K562 (cell line): ENCODE data around the gene RAP1GAP2. TPM values are rescaled to one million over a fixed set of nuclear protein-coding genes. Genes with fewer than 3 reads are reported as not detected.

Source experiments
- ATAC-seq: fragments of 200-7000 bp; cut with Tn5 transposase; 3 replicates; pipeline ENCODE4 v1.9.1; 2020; ENCODE audit warnings: moderate library complexity
- BruUV-seq: library from RNA; stranded (reverse); fragments of 400-500 nt; replicated peaks from 2 replicates; lab custom pipeline; 2021; lab: Mats Ljungman, UMichigan
- CTCF ChIA-PET: fragments of 300-600 bp; formaldehyde crosslinking; extraction: SDS; loops from one replicate; lab custom pipeline; 2021; ENCODE audit warnings: low intra/inter-chr PET ratio; lab: Yijun Ruan, JAX
- POLR2A ChIA-PET: fragments of 300-600, 350-650 bp; sonication (Branson Sonifier 250); formaldehyde crosslinking; extraction: SDS; loops from one replicate; lab custom pipeline; 2021; ENCODE audit warnings: antibody characterized with exemption, inconsistent platforms; lab: Yijun Ruan, JAX
- DNase-seq, 4 experiments: peaks; one replicate each; pipeline versions ENCODE4 v3.0.0 to v3.0.0-alpha.2; 2011 to 2018; ENCODE audit warnings: low spot score in 3 of 4, mixed read lengths in 3 of 4; ENCODE audit errors: extremely low read depth in 1 of 4
- FAIRE-seq: peaks from 2 replicates; lab custom pipeline; 2011; peaks lifted over from hg19 to GRCh38; lab: Jason Lieb, UNC
- H2AFZ ChIP-seq: 2 replicates; pipeline ENCODE4 v1.6.0; 2011; ENCODE audit warnings: low read depth, low read length, control low read depth, inconsistent platforms
- H3K27ac ChIP-seq: fragments of 200-600 bp; 3 replicates; pipeline ENCODE4 v1.8.0; 2011; ENCODE audit warnings: low read depth, mild to moderate bottlenecking, control low read depth, inconsistent platforms, low read length, moderate library complexity, mixed read lengths; ENCODE audit errors: extremely low read depth
- H3K27me3 ChIP-seq, 2 experiments: fragments of 300-600 bp in 1 of 2; 2 replicates in 1 of 2; 3 replicates in 1 of 2; pipeline versions ENCODE4 v1.6.0 to v1.8.0; 2011; ENCODE audit warnings: inconsistent platforms in 2 of 2, low read length in 2 of 2, mild to moderate bottlenecking in 1 of 2, mixed read lengths in 1 of 2, moderate library complexity in 1 of 2; ENCODE audit not compliant: control insufficient read depth in 2 of 2, insufficient read depth in 2 of 2
- H3K36me3 ChIP-seq: fragments of 300-600 bp; 3 replicates; pipeline ENCODE4 v1.8.0; 2011; ENCODE audit warnings: mild to moderate bottlenecking, low read length, inconsistent platforms; ENCODE audit not compliant: control insufficient read depth, insufficient read depth
- H3K4me1 ChIP-seq, 2 experiments: fragments of 200-600 bp in 1 of 2; replicated peaks in 1 of 2; 2 replicates in 1 of 2; 3 replicates in 1 of 2; pipeline versions ENCODE4 v1.5.1 to v1.8.0; 2011; ENCODE audit warnings: inconsistent platforms in 2 of 2, low read length in 2 of 2, mild to moderate bottlenecking in 1 of 2, mixed read lengths in 1 of 2, moderate library complexity in 1 of 2; ENCODE audit not compliant: control insufficient read depth in 2 of 2, insufficient read depth in 2 of 2
- H3K4me2 ChIP-seq: 2 replicates; pipeline ENCODE4 v1.6.1; 2011; ENCODE audit warnings: low read length, control low read depth, inconsistent platforms, mixed read lengths; ENCODE audit not compliant: insufficient read depth
- H3K4me3 ChIP-seq: fragments of 200-600 bp; sonication (generic), shearing (Covaris generic); 2 replicates; pipeline ENCODE4 v1.5.1; 2016; ENCODE audit warnings: control low read depth, inconsistent platforms
- H3K79me2 ChIP-seq: fragments of 200-600 bp; 3 replicates; pipeline ENCODE4 v1.8.0; 2011; ENCODE audit warnings: low read length, inconsistent platforms; ENCODE audit not compliant: control insufficient read depth, insufficient read depth
- H3K9ac ChIP-seq, 2 experiments: 2 replicates each; pipeline versions ENCODE4 v1.6.0 to v1.6.1; 2011; ENCODE audit warnings: low read depth in 2 of 2, low read length in 2 of 2, control low read depth in 1 of 2, inconsistent platforms in 1 of 2, mild to moderate bottlenecking in 1 of 2, mixed read lengths in 1 of 2; ENCODE audit not compliant: insufficient read depth in 1 of 2
- H3K9me1 ChIP-seq: one replicate; pipeline ENCODE4 v1.6.0; 2011; ENCODE audit warnings: inconsistent platforms, mild to moderate bottlenecking, low read length, moderate library complexity; ENCODE audit not compliant: control insufficient read depth, insufficient read depth
- H3K9me3 ChIP-seq: replicated peaks from 2 replicates; pipeline ENCODE4 v1.5.1; 2011; ENCODE audit warnings: low read depth, low read length, inconsistent platforms; ENCODE audit not compliant: control insufficient read depth, insufficient read depth
- H4K20me1 ChIP-seq: replicated peaks from 2 replicates; pipeline ENCODE4 v1.6.1; 2011; ENCODE audit warnings: low read length, inconsistent platforms, mixed read lengths; ENCODE audit not compliant: control insufficient read depth, insufficient read depth
- REST ChIP-seq, 2 experiments: fragments of 450-650 bp; formaldehyde crosslinking in 1 of 2; IDR thresholded peaks; 2 replicates each; pipeline versions ENCODE4 v1.4.0 to v1.6.1; 2014 to 2020; ENCODE audit warnings: mild to moderate bottlenecking in 2 of 2, borderline replicate concordance in 1 of 2, low read depth in 1 of 2
- TAF9B ChIP-seq: fragments of 450-650 bp; IDR thresholded peaks from 2 replicates; pipeline ENCODE4 v1.6.1; 2018; ENCODE audit warnings: mild to moderate bottlenecking; ENCODE audit not compliant: partially characterized antibody
- ZNF445 ChIP-seq: fragments of 250-450 bp; sonication (Bioruptor Pico); IDR thresholded peaks from 2 replicates; pipeline ENCODE4 v1.4.0; 2020; ENCODE audit warnings: low read depth, mild to moderate bottlenecking, moderate library complexity
- ZNF512 ChIP-seq: IDR thresholded peaks from 2 replicates; pipeline ENCODE4 v1.6.1; 2016; ENCODE audit warnings: missing genetic modification characterization, missing compliant biosample characterization
- ZNF518B ChIP-seq: fragments of 250-450 bp; sonication (Bioruptor Pico); IDR thresholded peaks from 2 replicates; pipeline ENCODE4 v1.5.0; 2021; ENCODE audit warnings: mild to moderate bottlenecking, moderate library complexity
- ZNF76 ChIP-seq: fragments of 250-450 bp; sonication (Bioruptor Pico); IDR thresholded peaks from 2 replicates; pipeline ENCODE4 v1.4.0; 2020; ENCODE audit warnings: mild to moderate bottlenecking, moderate library complexity, borderline replicate concordance
- ZNF764 ChIP-seq: fragments of 250-450 bp; sonication (Bioruptor Pico); IDR thresholded peaks from 2 replicates; pipeline ENCODE4 v1.4.0; 2020; ENCODE audit warnings: low read depth, mild to moderate bottlenecking, moderate library complexity
- ZNF780A ChIP-seq: fragments of 250-450 bp; sonication (Bioruptor Pico); IDR thresholded peaks from 2 replicates; pipeline ENCODE4 v1.5.0; 2021; ENCODE audit warnings: mild to moderate bottlenecking
- WGBS: fragments of 100-300 bp; shearing (Covaris generic); methylation state at CpG from one replicate; pipeline ENCODE4 v1.1.6; 2016; ENCODE audit warnings: low coverage, mixed read lengths; ENCODE audit not compliant: insufficient coverage; ENCODE audit errors: missing lambda C conversion rate; 5-methylcytosine and 5-hydroxymethylcytosine counted together
- in situ Hi-C: fragments of 300-500 bp; cut with MboI; formaldehyde crosslinking; loops from 4 replicates; pipeline ENCODE4 v1.15.0; 2018; ENCODE audit warnings: inconsistent platforms, mixed read lengths
- intact Hi-C: fragments of 100-400 bp; cut with micrococcal nuclease; formaldehyde crosslinking; loops from 2 replicates; pipeline ENCODE4 v1.14.2; 2022
- polyA plus RNA-seq, 8 experiments: library from polyadenylated mRNA; depleted of rRNA in 4 of 8; stranded (reverse) in 5 of 8; unstranded in 3 of 8; fragments of >200 nt; fragmentation: Nextera tagmentation in 2 of 8; fragmentation: Illumina TruSeq in 1 of 8; extraction: Ambion mirVana in 2 of 8; extraction: Trizol in 1 of 8; gene quantifications; 2 replicates each; pipeline versions ENCODE4 v1.2.1 to v1.2.3, GENCODE V29; 2011 to 2014; ENCODE audit warnings: inconsistent platforms in 1 of 8, missing spikeins in 1 of 8
- total RNA-seq, 7 experiments: library from RNA; depleted of rRNA in 6 of 7; stranded (reverse); fragments of >200 nt in 6 of 7; fragmentation: Illumina TruSeq in 2 of 7; extraction: Trizol in 2 of 7; gene quantifications; 2 replicates each; pipeline versions ENCODE4 v1.2.1 to v1.2.3, GENCODE V29; 2011 to 2021; ENCODE audit warnings: low replicate concordance in 1 of 7

Gene RAP1GAP2
- total and polyA plus RNA-seq, 9 of the 15 experiments (the other 6 are each of a cell fraction or from before 2014, with no cell fraction given) = 0.01 to 1.3 (median 0.42) TPM; not detected in 1

DNA sequence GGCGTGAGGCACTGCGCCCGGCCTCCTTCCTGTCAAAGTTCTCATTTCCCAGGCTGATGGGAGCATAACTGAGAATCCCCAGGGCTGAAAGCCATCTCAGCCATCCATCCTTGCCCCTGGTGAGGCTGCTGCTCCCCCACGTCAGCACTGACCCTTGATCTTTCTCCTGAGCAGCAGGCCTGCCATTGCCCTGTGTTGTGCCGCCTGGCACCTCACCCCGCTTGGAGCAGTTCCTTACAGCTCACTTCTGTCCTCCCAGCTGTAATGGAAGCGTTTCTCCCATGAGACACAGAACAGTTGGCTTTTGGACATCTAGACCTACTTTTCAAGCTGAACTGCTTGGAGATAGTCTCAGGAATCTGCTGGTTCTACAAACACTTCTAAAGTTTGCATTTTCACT is 215.7 kb downstream of the RAP1GAP2 start:
- no TSS peak for BruUV-seq
- no peaks in the 10 kb centered on the region for H3K9me1 ChIP-seq
- H3K4me3 ChIP-seq = no peak overlapping the region
- no peaks in the 10 kb centered on the region for H3K36me3 ChIP-seq
- no peak overlapping the region for H3K4me2 ChIP-seq
- peaks cover 2 to 19% of the 10 kb centered on the region in 2 experiments; a peak in 4 of 5 replicates for H3K27me3 ChIP-seq
- 12% methylated on average over 3 of the region's 7 CpGs for WGBS
- intact Hi-C loops = loop anchor here (5.0 kb wide), 1 partner anchor 165 kb away; no protein-coding TSS in a partner anchor
- no peaks in the 10 kb centered on the region for H3K4me1 ChIP-seq
- ChIA-PET POLR2A (no interaction called here), CTCF (interaction anchor here (1.2 to 1.5 kb wide), 2 partner anchors 163 to 184 kb away, joined by 5 to 7 read pairs; no protein-coding TSS in a partner anchor)
- H4K20me1 ChIP-seq = 0 out of 2 replicates have a peak, but pooled peaks cover 4% of the 10 kb centered on the region
- in situ Hi-C loops = loop anchor here (25.0 kb wide), 1 partner anchor 175 kb away; no protein-coding TSS in a partner anchor
- no peak overlapping the region for H3K27ac ChIP-seq
- no peak overlapping the region for H3K9ac ChIP-seq
- H3K79me2 ChIP-seq = no peaks in the 10 kb centered on the region
- FAIRE-seq (no peak), DNase-seq (no peak), ATAC-seq (no peak)
- H2AFZ ChIP-seq = no peak overlapping the region
- H3K9me3 ChIP-seq = no peaks in the 10 kb centered on the region
- TF ChIP-seq ZNF518B (CRISPR knock-in tag) = no peak
- TF ChIP-seq TAF9B = no peak
- no peak for TF ChIP-seq ZNF76
- no peak for TF ChIP-seq REST (IDR thresholded peaks at IDR 0.05; ENCODE audit: borderline replicate concordance)
- TF ChIP-seq REST (CRISPR knock-in tag; IDR thresholded peaks at IDR 0.05; ENCODE audit: low read depth) = no peak
- TF ChIP-seq ZNF764 = no peak
- no peak for TF ChIP-seq ZNF780A (CRISPR knock-in tag)
- TF ChIP-seq ZNF512 (tag) = no peak
- no peak for TF ChIP-seq ZNF445 (CRISPR knock-in tag)
